ENCODE results near the gene KCNIP3.
"Not testable (repeated sequence)": the region's sequence is repeated elsewhere in the genome, so short reads cannot be mapped to it uniquely, and the experiment has no call there.

KCNIP3 gene

DNA sequence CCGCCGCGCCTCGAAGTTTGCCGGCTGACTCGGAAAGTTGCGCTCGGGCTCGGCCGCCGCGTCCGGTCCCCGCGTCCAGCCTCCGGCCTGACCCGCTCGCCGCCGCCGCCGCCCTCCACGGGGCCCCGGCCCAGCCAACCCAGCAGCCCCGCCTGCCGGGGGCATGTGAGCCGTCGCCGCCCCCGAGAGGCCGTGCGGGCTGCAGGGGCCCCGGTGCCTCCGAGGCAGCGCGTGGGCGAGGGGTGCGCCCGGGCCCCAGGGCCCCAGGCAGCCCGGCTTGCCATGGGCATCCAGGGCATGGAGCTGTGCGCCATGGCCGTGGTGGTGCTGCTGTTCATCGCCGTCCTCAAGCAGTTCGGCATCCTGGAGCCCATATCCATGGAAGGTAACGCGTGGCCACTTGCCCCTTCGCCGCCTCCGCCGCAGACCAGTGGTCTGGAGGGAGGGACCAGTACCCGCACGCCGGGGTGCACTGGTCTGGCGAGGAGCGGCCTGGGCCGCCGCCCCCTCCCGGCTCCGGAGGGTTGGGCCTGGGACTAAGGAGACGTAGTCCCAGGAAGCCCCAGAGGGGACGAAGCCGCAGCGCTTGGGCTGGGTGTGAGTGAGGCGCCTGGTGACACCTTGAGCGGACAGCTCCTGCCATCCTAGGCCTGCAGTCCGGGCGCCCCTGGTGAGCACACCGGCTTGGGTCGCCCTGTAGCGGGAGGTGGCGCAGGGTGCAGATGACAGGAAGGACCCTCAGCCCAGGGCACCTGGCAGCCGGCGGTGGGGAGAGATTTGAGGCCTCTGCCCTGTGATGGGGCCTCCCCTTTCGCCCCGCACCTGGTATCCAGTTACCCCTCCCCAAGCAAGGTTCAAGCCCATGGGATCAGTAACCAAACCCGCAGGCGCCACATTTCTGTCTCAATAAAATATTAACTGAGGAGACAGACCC, 49.9 kb downstream of the KCNIP3 start:
- DNase-seq (ENCODE audit: low read depth, low spot score): no peak

DNA sequence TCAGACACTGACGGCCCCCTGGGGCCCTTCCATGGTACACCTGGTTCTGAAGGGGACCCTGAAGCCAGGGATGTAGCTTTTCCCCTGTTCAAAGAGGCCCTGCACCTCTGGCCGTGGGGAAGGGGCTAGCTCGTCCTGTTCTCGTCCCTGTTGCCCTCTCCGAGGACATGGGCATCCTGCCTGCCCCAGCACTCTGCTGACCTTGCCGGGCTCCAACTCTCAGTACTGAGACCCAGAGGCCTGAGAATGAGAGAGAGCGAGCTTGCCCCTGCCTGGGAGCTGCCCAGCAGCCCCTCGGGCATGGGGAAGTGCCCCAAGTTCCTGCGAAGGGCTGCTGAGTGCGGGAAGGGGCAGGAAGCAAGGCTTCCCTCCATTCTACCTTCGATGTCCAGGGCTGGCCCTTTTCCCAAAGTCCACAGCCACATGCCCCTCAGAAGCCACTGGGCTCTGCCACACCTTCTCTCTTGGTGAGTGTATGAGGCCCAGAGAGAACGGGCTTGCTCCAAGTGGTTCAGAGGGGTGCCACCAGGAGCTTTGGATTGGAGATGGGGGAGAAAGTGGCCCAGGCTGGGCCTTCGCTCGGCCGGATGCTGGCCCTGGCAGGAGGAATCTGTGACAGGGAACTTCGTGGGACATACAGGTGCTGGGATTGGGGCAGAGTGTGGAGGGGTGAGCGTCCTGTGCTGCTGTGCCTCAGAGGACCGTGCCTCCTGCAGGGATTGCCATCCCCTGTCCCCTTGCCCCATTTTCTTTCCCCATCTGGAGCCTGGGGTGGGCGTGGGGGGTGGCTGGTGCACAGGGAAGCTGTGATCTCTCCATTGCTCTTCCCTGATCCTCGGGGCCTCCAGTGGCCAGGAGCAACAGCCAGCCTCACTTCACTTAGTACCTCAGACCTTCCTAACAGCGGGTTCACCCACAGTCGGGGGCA, 50.8 kb downstream of the KCNIP3 start:
- DNase-seq (ENCODE audit: low read depth, low spot score): no peak

DNA sequence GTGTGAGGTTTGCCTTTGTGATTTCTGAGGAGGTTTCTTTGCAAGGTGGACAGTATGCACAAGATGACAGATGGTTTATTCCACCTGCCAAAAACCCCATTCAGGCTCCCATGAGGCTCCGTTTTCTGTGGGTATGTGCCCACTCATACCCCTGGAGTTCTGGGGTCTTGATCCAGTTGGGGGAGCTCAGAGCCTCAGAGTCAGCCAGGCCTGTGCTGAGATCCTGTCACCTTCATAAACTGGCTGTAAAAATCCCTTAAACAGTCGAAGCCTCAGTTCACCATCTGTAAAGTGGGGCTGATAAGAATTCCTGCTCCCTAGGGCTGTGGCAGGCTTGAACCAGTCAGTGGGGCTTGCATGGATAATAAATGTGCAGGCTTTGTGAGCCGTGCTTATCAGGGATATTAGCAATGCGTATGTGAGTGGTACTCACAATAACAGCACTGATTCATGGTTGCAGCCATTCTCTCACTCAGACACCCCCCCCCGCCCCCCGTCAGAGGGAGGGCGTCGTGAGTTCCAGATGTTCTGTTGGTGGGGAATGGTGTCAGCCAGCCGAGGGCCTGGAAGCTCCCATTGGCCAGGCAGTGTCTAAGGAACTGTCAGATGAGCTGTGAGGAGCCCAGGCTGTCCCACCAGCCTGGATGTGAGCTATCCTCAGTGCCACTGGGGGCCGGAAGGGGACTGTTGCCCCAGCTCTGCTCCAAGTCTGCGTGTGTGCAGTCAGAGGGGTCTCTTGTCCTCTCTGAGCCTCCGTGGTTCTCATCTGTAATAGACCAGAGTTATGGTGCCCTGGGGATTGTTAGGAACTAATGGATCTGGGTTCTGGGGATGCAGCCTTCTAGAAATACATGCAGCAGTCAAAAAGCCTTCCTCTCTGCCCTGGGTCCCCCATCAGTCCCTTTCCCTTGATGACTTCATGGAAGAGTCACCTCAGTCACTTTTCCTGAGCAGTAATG, 51.7 kb downstream of the KCNIP3 start:
- DNase-seq (ENCODE audit: low read depth, low spot score): no peak

DNA sequence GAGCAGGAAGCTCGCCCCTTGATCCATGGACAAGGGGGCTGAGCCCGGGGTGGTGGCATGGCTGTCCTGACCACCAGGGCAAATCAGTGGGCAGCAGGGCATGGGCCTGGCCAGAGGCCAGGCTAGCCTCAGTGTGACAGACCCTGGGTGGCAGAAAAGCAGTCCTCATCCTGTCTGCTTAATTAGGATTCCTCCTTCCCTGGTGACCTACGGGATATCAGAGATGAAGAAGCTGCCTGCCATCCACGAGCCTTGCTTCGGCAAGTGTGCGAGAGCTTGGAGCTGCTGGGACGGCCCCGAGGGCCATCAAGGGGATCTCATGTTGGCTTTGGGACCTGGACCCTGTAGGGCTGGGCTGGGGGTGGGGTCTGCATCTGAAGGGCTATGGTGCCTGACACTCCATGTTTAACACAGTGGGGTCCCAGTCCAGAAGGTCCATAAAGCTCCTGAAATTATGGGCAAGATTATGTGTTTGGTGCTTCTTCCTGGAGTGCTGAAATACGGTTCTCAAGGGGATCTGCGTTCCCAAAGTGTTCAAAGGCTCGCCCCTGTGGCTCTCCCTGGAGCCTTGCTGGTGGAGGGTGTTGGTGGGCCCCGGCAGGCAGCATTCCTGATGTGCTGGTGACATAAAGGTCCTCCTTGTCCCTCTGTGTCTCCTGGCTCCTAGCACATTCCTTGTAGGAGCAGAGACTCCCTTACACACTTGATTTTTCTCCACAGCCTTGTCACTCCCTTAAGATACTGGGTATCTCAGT, 52.6 kb downstream of the KCNIP3 start:
- DNase-seq (ENCODE audit: low read depth, low spot score): no peak

DNA sequence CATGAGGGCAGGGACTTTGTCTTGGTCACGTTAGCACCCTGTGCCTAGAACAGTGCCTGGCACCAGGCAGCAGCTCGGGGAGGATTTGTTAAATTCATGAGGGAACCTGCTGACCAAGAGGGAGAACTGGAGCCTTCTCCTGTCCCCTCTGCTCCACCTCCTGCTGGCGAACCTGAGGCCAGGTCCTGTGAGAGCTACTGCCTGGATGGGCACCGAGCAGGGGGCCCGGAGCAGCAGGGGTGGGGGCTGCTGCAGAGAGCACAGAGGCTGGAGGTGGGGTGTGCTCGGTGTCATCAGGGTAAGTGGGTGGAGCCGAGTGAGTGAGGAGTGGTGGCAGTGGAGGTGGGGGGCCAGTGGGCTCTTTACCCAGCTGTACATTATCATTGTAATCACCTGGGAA, 53.2 kb downstream of the KCNIP3 start:
- no peak for DNase-seq (ENCODE audit: low read depth, low spot score)

DNA sequence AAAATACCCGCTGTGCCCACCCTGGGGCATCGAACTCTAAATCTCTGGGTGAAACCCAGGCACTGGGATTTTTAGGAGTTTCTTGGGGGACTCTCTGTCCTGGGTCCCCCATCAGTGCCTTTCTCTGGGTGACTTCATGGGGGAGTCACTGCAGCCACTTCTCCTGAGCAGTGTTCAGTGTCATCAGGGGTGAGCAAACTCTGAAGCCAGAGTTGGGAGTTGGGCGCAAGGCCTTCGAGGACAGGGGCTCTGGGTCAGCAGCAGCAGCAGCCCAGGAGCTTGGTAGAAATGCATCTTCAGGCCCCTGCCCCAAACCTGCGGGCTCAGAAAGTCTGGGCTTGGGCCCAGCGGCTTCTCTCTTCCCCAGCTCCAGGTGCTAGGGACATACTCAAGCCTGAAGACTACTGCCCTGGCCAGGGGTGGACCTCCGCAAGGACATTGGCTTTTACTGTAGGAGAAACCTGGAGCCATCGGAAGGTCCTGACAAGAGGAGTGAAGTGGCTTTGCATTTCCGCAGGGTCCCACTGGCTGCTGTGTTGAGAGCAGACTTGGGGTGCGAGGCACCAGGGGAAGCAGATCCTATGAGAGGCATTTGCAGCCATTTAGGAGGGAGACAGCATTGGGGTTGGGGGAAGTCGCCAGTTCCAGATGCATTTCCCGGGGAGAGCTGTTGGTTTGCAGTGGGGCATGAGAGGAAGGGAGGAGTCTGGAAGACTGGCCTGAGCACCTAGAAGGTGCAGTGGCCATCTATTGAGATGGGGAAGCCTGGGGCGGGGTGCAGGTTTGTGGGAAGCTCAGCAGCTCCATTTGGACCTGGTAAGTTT, 53.8 kb downstream of the KCNIP3 start:
- no peak for DNase-seq (ENCODE audit: low read depth, low spot score)

DNA sequence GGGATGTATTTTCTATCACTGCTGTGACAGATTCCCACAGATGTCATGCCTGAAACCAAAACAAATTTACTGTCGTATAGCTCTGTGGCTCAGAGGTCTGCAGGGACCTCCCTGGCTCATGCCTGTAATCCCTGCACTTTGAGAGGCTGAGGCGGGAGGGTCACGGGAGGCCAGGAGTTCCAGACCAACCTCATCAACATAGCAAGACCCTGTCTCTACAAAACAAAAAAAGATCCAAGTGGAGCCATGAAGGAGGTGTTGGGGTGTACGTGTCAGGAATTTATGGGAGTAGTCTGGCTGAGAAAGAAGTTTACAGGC, 54.4 kb downstream of the KCNIP3 start:
- no peak for DNase-seq (ENCODE audit: low read depth, low spot score)

DNA sequence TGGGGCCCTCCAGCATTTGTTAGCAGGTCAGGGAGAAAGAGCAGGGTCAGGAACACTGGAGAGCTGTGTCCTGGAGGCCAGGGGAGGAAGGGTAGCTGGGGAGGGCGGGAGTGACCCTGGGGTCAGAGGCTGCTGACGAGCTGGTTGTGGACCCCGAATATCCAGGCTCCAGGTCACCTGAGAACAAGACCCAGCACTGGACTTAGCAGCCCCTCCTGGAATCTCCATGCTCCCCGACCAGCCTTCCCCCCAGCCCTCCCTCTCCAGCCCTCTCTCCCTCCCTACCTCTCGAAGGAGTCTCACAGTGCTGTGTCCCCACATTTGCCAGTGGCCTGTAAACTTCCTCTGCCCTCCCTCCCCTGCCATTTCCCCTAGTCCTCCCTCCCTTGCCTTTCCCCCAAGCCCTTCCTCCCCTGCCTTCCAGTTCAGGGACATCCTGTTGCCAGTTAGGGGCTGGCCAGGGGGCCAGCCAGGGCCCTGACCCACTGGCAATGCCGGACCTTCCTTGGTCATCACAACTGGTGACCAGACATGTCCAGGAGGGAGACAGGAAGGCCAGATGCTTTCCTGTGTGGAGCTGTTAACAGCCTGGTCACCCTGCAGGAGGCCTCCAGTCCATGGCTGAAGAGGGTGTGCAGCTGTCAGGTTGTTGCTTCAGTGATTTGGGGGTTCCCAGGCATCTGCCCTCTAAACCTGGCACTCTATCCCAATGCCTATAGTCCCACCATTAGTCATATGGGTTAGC, 55.3 kb downstream of the KCNIP3 start:
- DNase-seq (ENCODE audit: low read depth, low spot score): no peak

DNA sequence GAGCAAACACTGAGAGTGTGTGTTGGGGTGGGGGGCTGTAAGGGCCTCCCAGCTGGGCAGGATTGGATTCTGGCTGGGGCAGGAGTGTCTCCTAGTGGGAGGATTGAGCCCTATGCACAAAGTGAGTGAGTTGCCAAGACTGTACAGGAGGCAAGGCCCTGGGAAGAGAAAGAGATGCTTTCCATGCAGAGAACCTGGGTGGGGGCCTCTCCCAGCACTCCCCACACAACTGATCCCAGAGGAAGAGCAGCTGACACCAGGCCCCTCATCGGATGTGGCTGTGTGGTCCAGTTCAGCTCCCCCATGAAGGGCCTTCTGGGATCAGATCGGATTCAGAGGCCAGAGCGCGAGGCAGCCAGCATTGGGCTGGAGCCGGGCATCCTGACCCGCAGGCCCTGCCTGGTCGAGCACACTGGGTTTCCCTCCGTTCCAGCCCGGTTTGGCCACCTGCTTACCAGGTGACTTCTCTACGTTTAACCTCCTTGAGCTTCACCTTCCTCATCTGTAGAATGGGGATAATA, 56.0 kb downstream of the KCNIP3 start:
- no peak for DNase-seq (ENCODE audit: low read depth, low spot score)

DNA sequence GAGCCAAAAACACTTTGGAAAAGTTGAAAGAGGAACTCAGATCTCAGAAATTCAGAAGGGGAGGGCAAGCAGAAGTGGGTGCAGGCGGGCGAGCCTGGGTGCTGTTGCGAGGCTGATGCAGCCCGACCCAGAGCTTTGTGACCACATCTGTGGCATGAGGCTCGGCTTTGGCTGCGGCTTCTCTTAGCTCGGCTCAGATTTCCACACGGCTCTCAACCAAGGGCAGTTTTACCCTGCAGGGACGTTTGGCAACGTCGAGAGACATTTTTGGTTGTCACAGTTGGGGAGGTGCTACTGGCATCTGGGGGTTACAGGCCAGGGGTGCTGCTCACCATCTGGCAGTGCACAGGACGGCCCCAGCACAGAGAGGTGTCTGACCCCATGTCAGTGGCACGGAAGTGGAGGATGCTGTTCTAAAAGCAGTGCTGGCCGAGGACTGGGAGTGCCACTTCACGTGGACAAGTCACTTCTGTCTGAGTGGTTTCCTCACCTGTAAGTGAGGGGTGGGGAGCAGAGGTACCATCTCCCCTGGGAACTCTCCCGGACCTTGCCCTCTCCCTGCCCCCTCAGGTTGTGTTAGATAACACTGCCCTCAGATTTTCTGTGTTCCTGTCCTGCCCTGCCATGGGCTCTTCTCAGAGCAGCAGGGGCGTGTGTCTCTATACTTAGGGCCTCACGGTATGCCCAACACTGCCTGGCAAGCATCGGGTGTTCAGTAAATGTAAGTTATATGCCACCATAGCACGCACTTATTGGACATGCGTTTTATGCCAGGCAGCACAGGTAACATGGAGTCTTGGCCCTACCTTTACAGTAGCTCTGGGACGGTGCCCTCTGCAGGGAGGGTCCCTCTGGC, 56.7 kb downstream of the KCNIP3 start:
- DNase-seq (ENCODE audit: low read depth, low spot score): no peak

DNA sequence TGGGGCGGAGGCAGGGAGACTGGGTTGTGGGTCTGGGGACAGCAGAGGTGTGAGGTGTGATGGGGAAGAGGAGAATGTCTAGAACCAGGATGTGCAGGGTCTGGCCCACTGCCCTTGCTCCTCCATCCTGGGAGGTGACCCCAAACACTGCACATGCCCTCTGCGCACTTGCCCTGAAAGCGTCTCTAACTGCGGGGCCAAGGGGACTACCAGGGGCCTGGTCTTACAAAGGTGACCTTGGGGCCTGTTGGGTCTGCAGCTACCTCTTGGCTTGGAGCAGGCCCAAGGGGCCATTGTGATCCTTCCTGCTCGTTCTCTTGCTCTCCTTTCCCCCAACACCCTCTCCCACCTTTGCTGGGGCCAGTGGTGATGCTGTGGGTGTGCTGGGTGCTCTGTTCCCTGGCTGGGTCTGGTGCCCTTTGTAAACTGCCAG, 57.3 kb downstream of the KCNIP3 start:
- DNase-seq (ENCODE audit: low read depth, low spot score): no peak

DNA sequence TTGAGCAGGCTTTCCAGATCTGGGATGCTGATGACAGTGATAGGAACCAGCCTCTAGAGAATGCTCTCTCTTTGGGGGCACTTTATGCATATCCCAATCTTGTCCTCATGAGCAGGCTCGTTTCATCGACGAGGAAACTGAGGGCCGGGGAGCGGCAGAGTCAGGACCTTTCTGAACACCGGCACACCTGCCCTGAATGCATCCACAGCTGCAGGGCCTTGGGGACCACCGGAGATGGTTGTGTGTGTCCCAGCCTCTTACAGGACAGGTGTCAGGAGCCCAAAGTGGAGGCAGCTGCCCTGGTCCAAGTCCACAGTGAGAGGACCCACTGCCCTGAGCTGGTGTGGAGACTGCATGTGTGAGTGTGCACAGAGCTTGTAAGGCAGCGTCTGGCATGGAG, 57.8 kb downstream of the KCNIP3 start:
- DNase-seq (ENCODE audit: low read depth, low spot score): no peak

DNA sequence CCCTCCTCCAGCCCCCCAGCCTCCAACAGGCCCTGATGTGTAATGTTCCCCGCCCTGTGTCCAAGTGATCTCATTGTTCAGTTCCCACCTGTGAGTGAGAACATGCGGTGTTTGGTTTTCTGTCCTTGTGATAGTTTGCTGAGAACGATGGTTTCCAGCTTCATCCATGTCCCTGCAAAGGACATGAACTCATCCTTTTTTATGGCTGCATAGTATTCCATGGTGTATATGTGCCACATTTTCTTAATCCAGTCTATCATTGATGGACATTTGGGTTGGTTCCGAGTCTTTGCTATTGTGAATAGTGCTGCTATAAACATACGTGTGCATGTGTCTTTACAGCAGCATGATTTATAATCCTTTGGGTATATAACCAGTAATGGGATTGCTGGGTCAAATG, 58.3 kb downstream of the KCNIP3 start:
- DNase-seq (ENCODE audit: low read depth, low spot score): not testable (repeated sequence)

DNA sequence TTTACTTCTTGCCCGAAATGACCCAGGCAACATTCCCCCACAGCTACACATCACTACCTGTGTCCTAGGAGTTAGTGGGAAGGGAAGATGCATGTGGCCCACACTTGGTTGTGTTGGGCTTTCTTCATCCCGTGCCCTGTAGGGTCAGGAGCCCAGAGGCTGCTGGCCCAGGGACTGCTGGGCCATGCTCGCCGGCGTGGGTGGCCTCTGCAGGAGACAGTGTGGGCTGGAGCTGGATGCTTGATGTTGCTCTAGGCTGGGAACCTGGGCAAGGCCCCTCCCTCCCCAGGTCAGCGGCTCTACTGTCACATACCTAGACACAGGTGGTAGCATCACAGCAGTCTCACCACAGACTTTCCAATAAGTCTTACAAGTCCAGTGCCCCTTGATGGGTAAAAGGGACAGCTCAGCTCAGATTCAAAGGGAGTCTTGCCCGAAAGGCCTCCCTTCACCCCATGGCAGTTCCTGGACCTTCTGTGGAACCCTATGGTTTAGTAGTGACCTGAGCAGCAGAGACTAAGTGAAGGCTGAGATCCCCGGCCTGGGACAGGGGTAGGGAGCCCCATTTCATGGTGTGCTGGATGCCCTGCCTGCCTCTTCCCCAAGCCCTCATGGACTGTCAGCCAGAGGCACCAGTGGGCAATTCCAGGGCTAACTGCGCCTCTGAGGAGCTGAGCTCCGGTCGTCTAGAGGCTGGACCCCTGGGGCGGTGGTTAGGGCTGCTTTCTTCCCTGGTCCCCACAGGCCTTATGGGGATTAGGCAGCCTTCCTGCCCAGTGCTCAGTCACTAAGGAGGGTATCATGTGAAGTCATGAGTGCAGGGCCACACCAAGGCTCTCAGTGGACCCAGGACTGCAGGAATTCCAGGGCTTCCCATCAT, 59.9 kb downstream of the KCNIP3 start:
- DNase-seq (ENCODE audit: low read depth, low spot score): no peak

DNA sequence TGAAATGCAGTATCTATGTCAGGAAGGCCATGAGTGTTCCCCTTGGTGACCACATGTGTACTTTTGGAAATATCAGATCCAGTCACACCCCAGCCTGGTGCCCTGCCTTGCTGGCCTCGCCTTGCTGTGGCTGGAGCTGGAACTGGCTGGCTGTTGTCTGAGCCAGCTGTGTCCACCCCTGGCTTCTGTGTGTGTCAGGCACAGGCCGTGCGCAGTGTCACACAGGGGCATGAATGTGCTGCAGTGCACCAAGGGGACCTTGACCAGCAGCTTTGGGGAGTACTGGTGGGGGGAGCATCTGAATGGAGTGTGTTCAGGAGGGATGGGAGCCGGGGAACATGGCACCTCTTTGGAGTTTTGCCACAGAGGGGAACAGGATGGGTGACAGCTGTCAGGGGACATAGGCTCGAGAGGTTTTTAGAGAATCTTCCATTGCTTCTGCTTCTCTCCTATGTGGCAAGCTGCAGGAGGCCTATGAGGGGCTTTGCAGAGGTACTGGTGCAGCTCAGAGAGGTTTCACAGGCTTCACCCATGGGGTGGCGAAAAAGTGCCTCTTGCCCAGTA, 60.7 kb downstream of the KCNIP3 start:
- no peak for DNase-seq (ENCODE audit: low read depth, low spot score)

DNA sequence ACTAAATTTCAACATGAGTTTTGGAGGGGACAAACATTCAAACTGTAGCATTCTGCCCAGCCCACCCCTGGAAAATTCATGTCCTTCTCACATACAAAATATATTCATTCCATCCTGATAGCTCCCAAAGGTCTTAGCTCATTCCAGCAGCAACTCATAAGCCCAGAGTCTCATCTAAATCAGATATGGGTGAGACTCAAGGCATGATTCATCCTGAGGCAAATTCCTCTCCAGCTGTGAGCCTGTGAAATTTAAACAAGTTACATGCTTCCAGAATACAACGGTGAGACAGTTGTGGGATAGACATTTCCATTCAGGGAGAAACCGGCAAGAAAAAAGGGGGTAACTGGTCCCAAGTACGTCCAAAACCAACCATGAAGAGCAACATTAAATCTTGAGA, 61.9 kb downstream of the KCNIP3 start:
- DNase-seq (ENCODE audit: low read depth, low spot score): peak; percentile 15

DNA sequence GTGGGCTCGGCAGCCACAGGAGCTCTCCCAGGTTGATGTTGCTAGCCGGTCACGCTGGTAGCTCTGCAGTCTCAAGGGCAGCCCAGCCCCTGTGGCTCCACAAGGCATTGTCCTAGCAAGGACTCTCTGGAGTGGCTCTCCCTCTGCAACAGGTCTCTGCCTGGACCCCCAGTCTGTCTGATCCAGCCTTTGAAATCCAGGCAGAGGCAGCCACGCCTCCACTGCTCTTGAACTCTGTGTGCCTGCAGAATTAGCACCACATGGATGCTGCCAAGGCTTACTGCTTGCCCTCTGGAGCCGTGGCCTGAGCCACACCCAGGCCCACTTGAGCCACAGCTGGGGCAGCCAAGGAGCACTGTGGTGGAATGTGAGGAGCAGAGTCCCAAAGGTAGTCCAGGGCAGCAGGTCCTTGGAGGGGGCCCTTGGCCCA, 62.4 kb downstream of the KCNIP3 start:
- no peak for DNase-seq (ENCODE audit: low read depth, low spot score)
